Ovary (tissue), 3 donors: ENCODE results near the gene DRAP1.
"Not testable (repeated sequence)": the region's sequence is repeated elsewhere in the genome, so short reads cannot be mapped to it uniquely, and the experiment has no call there.

ENCODE experiments used
- CTCF ChIP-seq, 3 donors: fragments of 450-650 bp in 2 of 3; fragments of 200-600 bp in 1 of 3; IDR thresholded peaks; one replicate each; pipeline versions ENCODE4 v1.5.1 to v1.8.0; 2016 to 2022; ENCODE audit warnings: antibody characterized with exemption in 3 of 3, mild to moderate bottlenecking in 1 of 3
- EP300 ChIP-seq: sonication (generic); formaldehyde crosslinking; IDR thresholded peaks from one replicate; pipeline ENCODE4 v1.6.1; 2017; ENCODE audit warnings: antibody characterized with exemption
- POLR2A ChIP-seq: fragments of 450-650 bp; IDR thresholded peaks from one replicate; pipeline ENCODE4 v1.6.1; 2017; ENCODE audit warnings: antibody characterized with exemption, mild to moderate bottlenecking, moderate library complexity
- donor health status: DM: no; HTN: no; CAD: no.

- TF ChIP-seq POLR2A; CTCF (IDR thresholded peaks at IDR 0.05); EP300: not testable (repeated sequence)
Observed at GRCh38 chr11:65951641-65952040, 32.4 kb downstream of the DRAP1 start.
